Gastrocnemius medialis (tissue), 4 donors: ENCODE measurements around the gene CHRNA4. TPM values are rescaled to one million over a fixed set of nuclear protein-coding genes. Genes with fewer than 3 reads are reported as not detected.
"Not testable (repeated sequence)": the region's sequence is repeated elsewhere in the genome, so short reads cannot be mapped to it uniquely, and the experiment has no call there.

Experiments used
- ATAC-seq, 2 donors: fragments of 150-250 bp; one replicate each; pipeline ENCODE4 v1.9.1; 2016
- DNase-seq, 2 donors: peaks; one replicate each; pipeline ENCODE4 v3.0.0-alpha.2; 2019
- H3K27ac ChIP-seq, 4 donors: fragments of 200-600 bp; sonication (generic); 1 replicate in 1 of 4; 2 replicates in 3 of 4; pipeline ENCODE4 v1.5.1; 2016 to 2018; ENCODE audit warnings: mild to moderate bottlenecking in 2 of 4, moderate library complexity in 1 of 4
- H3K27me3 ChIP-seq, 3 donors: fragments of 200-600 bp; sonication (generic) in 2 of 3; 1 replicate in 1 of 3; 2 replicates in 2 of 3; pipeline versions ENCODE4 v1.5.1 to v1.6.0; 2016 to 2019; ENCODE audit warnings: mild to moderate bottlenecking in 1 of 3, moderate library complexity in 1 of 3
- H3K36me3 ChIP-seq, 2 donors: fragments of 200-600 bp; sonication (generic) in 1 of 2; one replicate each; pipeline ENCODE4 v1.5.1; 2017 to 2018
- H3K4me1 ChIP-seq, 2 donors: fragments of 200-600 bp; sonication (generic) in 1 of 2; one replicate each; pipeline ENCODE4 v1.5.1; 2016 to 2017; ENCODE audit warnings: mild to moderate bottlenecking in 2 of 2
- H3K4me3 ChIP-seq, 4 donors: fragments of 200-600 bp; sonication (generic) in 3 of 4; 1 replicate in 1 of 4; 2 replicates in 3 of 4; pipeline ENCODE4 v1.5.1; 2016 to 2019; ENCODE audit warnings: mild to moderate bottlenecking in 2 of 4
- H3K9me3 ChIP-seq, 3 donors: fragments of 200-600 bp; sonication (generic) in 2 of 3; 1 replicate in 1 of 3; 2 replicates in 2 of 3; pipeline ENCODE4 v1.5.1; 2016 to 2019
- CTCF ChIP-seq, 5 experiments: fragments of 450-650 bp in 3 of 5; fragments of 200-600 bp in 2 of 5; sonication (generic) in 2 of 5; IDR thresholded peaks in 4 of 5; conservative IDR thresholded peaks in 1 of 5; 1 replicate in 4 of 5; 2 replicates in 1 of 5; pipeline ENCODE4 v1.5.1; 2016 to 2019; ENCODE audit warnings: antibody characterized with exemption in 5 of 5, mild to moderate bottlenecking in 3 of 5, moderate library complexity in 3 of 5
- POLR2A ChIP-seq, 2 donors: fragments of 450-650 bp; IDR thresholded peaks; one replicate each; pipeline ENCODE4 v1.6.1; 2017; ENCODE audit warnings: antibody characterized with exemption in 2 of 2, mild to moderate bottlenecking in 2 of 2, moderate library complexity in 2 of 2
- in situ Hi-C, 4 donors: fragments of 200-750 bp; cut with MboI; loops; one replicate each; pipeline versions ENCODE4 v1.15.0 to v1.8.0; 2017; ENCODE audit warnings: low sequenced_read_pairs in 4 of 4
- intact Hi-C: fragments of 100-400 bp; cut with DNase I; formaldehyde crosslinking; loops from one replicate; pipeline ENCODE4 v1.15.1; 2023; ENCODE audit warnings: low total_unique reads
- total RNA-seq, 4 donors: library from RNA; depleted of rRNA; stranded (reverse); fragments of >200 nt; gene quantifications; one replicate each; pipeline versions ENCODE4 v1.1.0 to v1.2.3, GENCODE V29; 2016

The CHRNA4 gene
- total RNA-seq, 4 donors from 2014 or later: not detected

- Histone ChIP-seq H3K36me3 (no peaks in the 10 kb centered on the region), H3K4me1 (no peaks in the 10 kb centered on the region), H3K4me3 (no peak overlapping the region), H3K27me3 (peaks cover 33 to 47% (median 46%) of the 10 kb centered on the region in 3 donors), H3K27ac (no peak overlapping the region), H3K9me3 (no peaks in the 10 kb centered on the region)
- intact Hi-C loops: no loop called here
- in situ Hi-C loops: no loop called here
- TF ChIP-seq CTCF (IDR thresholded peaks at IDR 0.05 in 4 of 5, conservative IDR thresholded peaks at IDR 0.05 in 1 of 5) (no peak), POLR2A (IDR thresholded peaks at IDR 0.05) (no peak)
- ATAC-seq (no peak), DNase-seq (no peak)
Measured at GRCh38 chr20:63343460-63344445, 17.4 kb downstream of the CHRNA4 start.

GRCh38 chr20:63342561-63343459, 18.3 kb downstream of the CHRNA4 start:
- in situ Hi-C loops (no loop called here), intact Hi-C loops (no loop called here)
- peaks cover 33 to 50% (median 47%) of the 10 kb centered on the region in 3 donors for H3K27me3 ChIP-seq
- no peak overlapping the region for H3K4me3 ChIP-seq
- H3K27ac ChIP-seq: no peak overlapping the region
- no peaks in the 10 kb centered on the region for H3K9me3 ChIP-seq
- ATAC-seq: no peak
- DNase-seq: no peak
- H3K36me3 ChIP-seq: no peaks in the 10 kb centered on the region
- no peaks in the 10 kb centered on the region for H3K4me1 ChIP-seq
- TF ChIP-seq POLR2A (IDR thresholded peaks at IDR 0.05) (no peak), CTCF (IDR thresholded peaks at IDR 0.05 in 4 of 5, conservative IDR thresholded peaks at IDR 0.05 in 1 of 5) (no peak)

- ATAC-seq, DNase-seq, intact Hi-C loops, H3K4me3 ChIP-seq, H3K4me1 ChIP-seq, in situ Hi-C loops, H3K9me3 ChIP-seq, H3K27ac ChIP-seq, H3K36me3 ChIP-seq: not testable (repeated sequence)
- H3K27me3 ChIP-seq: peaks cover 35 to 53% (median 44%) of the 10 kb centered on the region in 3 donors
Measured at GRCh38 chr20:63340158-63340688, 20.9 kb downstream of the CHRNA4 start.

GRCh38 chr20:63339154-63340094, 21.7 kb downstream of the CHRNA4 start:
- H3K36me3 ChIP-seq, H3K4me3 ChIP-seq, H3K4me1 ChIP-seq, H3K27ac ChIP-seq, in situ Hi-C loops, intact Hi-C loops, DNase-seq, ATAC-seq, H3K9me3 ChIP-seq: not testable (repeated sequence)
- H3K27me3 ChIP-seq: peaks cover 36 to 50% (median 38%) of the 10 kb centered on the region in 3 donors
